KOPT-K1 (cell line): Measurements from ENCODE around the gene ELAVL3.

Source experiments
- H3K27ac ChIP-seq: fragments of 200-600 bp; sonication (generic); 2 replicates; pipeline ENCODE4 v1.5.1; 2016; ENCODE audit warnings: antibody characterized with exemption, mild to moderate bottlenecking, low read depth, low read length; ENCODE audit not compliant: poor library complexity, severe bottlenecking
- H3K36me3 ChIP-seq: fragments of 200-600 bp; sonication (generic); 2 replicates; pipeline ENCODE4 v1.5.1; 2017; ENCODE audit warnings: antibody characterized with exemption, mild to moderate bottlenecking, low read length, moderate library complexity; ENCODE audit not compliant: insufficient read depth
- H3K9me3 ChIP-seq: fragments of 200-600 bp; sonication (generic); 2 replicates; pipeline ENCODE4 v1.5.1; 2017; ENCODE audit warnings: antibody characterized with exemption, low read length, mild to moderate bottlenecking; ENCODE audit not compliant: insufficient read depth, poor library complexity, severe bottlenecking

ELAVL3 gene

DNA sequence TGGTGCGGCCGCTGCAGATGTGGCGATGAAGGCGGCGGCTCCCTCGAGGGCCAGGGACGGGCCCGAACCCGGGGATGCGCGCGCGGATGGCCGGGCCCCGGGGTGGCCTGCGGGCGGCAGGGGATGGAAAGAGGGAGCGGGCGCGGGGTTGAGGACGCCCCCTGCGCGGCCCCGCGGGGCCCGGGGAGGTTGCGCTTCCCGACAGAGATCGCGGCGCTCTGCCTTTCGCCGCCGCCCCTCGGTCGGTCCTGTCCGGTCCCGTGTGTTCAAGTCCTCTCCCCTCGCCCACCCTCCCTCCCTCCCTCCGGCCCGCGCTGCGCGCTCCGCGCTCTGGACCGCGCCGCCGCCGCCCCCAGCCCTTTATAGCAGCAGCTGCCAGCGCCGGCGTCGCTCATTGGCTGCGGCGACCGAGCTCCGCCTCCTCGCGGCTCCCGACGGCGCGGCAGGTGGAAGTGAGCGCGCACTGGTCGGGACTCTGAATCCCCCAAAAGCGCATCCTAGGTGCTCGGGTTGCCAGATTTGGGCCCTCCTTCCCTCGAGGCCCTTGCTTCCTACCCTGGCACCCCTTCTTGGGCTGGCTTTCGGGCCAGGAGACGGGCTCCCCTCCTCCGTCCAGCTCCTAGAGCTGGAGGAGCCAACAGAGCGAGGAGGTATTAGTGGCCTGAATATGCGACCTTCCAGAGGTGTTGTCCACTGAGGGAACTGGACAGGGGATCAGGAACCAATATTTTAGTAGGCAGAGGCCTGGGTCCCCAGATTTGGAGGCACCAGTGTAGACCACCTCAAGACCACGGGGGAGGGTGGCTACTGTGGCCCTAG is at the start of gene ELAVL3:
Gene ELAVL3, minus strand, starts transcription at position 332 of the 819 bp plus-strand sequence. CDS start 438 bp downstream, outside the sequence.
- H3K36me3 ChIP-seq: no peaks in the 10 kb centered on the region
- H3K9me3 ChIP-seq: no peaks in the 10 kb centered on the region
- no peak within 1 kb of the TSS for H3K27ac ChIP-seq

GRCh38 chr19:11530432-11530831 is 49.6 kb upstream of the ELAVL3 start:
- Histone ChIP-seq H3K9me3 (no peaks in the 10 kb centered on the region), H3K36me3 (no peaks in the 10 kb centered on the region), H3K27ac (no peak overlapping the region)

DNA sequence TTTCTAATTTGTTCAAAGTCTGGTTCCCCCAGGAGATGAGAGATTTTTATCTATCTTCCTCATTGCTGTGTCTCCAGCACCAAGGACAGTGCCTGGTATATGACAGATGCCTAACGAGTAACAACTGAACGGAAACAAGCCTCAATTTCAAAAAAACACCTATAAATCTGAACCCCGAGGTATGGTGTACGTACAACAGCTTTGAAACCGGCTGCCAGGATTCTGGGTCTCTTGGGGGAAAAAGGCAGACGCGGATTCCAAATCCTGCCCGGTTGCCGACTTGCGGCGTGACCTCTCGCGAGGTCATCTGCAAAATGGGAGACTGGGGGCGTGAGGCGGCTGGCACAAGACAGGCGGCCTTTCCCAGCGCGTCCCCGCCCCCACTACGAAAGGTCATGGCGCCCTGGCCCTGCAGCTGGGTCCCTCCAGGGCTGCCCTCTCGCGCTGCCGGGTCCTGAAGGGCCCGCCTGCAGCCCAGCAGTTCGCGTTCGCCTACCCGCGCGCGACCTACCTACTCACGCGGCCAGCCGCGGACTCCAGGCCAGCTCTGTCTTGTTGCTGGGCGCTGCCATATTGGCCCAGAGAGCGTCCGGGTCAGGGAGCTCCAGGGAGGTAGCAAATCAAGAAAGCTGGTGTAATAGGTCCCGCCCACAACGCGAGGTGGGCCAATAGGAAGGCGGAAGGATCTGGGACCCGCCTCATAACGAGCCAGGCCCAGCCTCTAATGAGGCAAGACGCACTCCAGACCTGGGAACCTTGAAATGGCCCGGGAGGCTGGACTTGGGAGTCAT is 47.9 kb upstream of the ELAVL3 start, which contains the start of gene ECSIT:
Gene ECSIT, minus strand, starts transcription at position 584 of the 791 bp plus-strand sequence. CDS start 9,964 bp downstream, outside the sequence.
- peak within 1 kb of the TSS; percentile 67 for H3K27ac ChIP-seq
- H3K9me3 ChIP-seq: no peaks in the 10 kb centered on the region
- H3K36me3 ChIP-seq: no peaks in the 10 kb centered on the region

DNA sequence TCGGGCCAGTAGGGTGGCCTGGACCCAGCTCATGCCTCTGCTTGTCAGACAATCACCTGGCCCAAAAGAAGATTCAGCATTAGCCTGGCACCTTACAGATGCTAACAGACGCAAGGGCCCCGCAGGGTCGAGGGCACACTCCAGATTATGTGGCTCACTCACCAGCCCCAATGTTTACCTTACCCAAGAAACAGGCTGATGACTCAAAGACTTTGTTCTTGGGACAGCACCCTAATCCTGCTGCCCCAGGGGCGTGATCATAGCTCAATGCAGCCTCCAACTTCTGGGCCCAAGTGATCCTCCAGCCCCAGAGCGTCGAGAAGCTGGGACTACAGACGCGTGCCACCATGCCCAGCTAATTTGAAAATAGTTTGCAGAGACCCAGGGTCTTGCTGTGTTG is 38.3 kb upstream of the ELAVL3 start:
- Histone ChIP-seq H3K27ac (no peak overlapping the region), H3K36me3 (peaks cover 6% of the 10 kb centered on the region; the same call in 1 of the 2 replicates), H3K9me3 (no peaks in the 10 kb centered on the region)

DNA sequence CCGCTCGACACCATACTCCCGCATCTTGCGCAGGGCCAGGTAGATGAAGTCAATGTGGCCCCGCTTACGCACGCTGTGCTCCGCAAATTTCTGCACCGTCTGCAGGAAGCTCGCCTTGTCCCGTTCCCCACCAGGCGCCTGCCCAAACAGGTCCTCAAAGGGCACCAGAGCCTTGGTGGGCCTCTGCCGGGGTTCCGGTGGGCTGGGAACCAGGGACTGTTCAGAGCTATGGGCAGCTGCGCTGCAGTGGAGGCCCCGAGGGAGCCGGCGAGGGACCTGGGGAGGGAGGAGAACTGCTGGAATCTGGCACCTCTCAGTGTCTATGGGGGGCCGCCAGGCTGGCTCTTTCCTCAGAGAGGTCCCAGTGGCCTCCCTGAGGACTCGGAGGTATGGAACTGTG is 33.1 kb upstream of the ELAVL3 start:
- H3K36me3 ChIP-seq: peaks cover 23% of the 10 kb centered on the region
- no peaks in the 10 kb centered on the region for H3K9me3 ChIP-seq
- no peak overlapping the region for H3K27ac ChIP-seq

DNA sequence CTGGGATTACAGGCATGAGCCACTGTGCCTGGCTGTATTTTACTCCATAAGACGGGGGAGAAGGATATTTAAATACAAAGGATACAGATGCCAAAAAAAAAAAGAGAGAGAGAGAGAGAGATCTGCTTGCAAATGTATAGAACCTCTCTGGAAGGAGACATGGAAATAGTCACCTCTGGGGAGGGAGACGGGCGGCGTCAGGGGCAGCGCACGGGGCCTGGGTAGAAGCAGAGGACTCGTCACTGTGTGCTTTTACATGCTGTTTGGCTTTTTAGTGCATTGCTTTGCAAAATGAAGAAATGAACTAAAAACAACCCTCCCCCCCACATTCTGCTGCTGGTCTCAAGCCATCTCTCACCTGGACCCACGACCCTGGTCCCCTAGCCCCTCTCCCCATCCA is 29.6 kb upstream of the ELAVL3 start:
- peaks cover 18% of the 10 kb centered on the region for H3K36me3 ChIP-seq
- H3K27ac ChIP-seq: no peak overlapping the region
- H3K9me3 ChIP-seq: no peaks in the 10 kb centered on the region

- peak overlapping the region; percentile 82 for H3K27ac ChIP-seq
- no peaks in the 10 kb centered on the region for H3K9me3 ChIP-seq
- peaks cover 11% of the 10 kb centered on the region for H3K36me3 ChIP-seq
Observed at GRCh38 chr19:11507370-11508078, 26.7 kb upstream of the ELAVL3 start.

DNA sequence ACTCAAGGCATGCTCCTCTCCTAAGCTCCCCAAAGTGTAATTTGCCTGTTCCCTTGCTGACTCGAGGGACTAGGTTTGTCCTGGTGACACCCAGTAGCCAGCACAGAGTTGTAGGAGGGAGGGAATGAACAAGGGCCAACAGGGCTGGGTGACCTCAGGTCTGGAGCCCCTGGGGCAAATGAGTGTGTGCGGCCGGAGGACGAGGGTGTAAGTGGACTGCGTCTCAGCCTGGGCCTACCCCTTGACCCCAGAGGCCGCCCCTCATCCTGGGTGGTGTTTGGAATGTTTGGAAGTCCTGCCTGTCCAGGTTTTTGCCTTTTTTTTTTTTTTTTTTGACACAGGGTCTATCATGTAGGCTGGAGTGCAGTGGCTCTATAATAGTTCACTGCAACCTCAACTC is 26.1 kb upstream of the ELAVL3 start:
- peak overlapping the region; percentile 82 for H3K27ac ChIP-seq

GRCh38 chr19:11506101-11506555 is 25.3 kb upstream of the ELAVL3 start:
- Histone ChIP-seq H3K36me3 (peaks cover 3% of the 10 kb centered on the region), H3K9me3 (no peaks in the 10 kb centered on the region), H3K27ac (peak overlapping the region; percentile 82)

More for the DNA sequence above, 26.1 kb upstream of the ELAVL3 start:
- H3K36me3 ChIP-seq: peaks cover 6% of the 10 kb centered on the region
- no peaks in the 10 kb centered on the region for H3K9me3 ChIP-seq

DNA sequence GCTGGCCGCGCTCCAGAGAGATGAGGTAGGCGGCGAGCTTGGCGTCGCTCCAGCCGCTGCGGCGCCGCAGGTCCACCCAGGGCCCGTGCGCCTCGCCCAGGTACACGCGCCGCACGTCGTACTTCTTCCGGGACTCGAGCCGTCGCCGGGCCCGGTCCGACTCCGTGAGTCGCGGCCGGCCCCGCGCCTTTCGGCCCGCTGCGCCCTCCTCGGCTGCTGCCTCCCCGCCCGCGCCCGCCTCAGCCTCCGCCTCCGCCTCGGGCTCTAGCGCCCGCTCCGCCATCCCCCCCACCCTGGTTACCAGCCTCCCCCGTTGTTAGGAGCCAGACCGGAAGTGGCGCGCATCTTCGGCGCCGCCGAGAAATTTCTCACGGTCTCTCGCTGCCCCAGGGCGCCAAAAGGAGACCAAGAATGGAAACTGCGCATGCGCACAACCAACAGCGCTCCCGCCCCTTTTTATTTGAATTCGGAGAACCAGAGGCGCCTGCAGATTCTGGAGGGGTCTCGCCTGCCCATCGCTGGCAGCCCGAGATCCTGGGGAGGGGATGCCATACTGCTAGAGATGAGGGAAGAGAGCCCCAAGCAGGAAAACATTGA is 24.8 kb upstream of the ELAVL3 start, which contains the start of gene ZNF653:
Gene ZNF653, minus strand, starts transcription at position 336 of the 597 bp plus-strand sequence. Its CDS starts 53 bp downstream, at position 283.
- Histone ChIP-seq H3K36me3 (no peaks in the 10 kb centered on the region), H3K27ac (peak within 1 kb of the TSS; percentile 82), H3K9me3 (no peaks in the 10 kb centered on the region)

- Histone ChIP-seq H3K27ac (peak overlapping the region; percentile 82), H3K36me3 (no peaks in the 10 kb centered on the region), H3K9me3 (no peaks in the 10 kb centered on the region)
Observed at GRCh38 chr19:11505032-11505503, 24.2 kb upstream of the ELAVL3 start.

GRCh38 chr19:11504502-11505031 is 23.7 kb upstream of the ELAVL3 start:
- H3K36me3 ChIP-seq: no peaks in the 10 kb centered on the region
- no peak overlapping the region for H3K27ac ChIP-seq
- no peaks in the 10 kb centered on the region for H3K9me3 ChIP-seq

DNA sequence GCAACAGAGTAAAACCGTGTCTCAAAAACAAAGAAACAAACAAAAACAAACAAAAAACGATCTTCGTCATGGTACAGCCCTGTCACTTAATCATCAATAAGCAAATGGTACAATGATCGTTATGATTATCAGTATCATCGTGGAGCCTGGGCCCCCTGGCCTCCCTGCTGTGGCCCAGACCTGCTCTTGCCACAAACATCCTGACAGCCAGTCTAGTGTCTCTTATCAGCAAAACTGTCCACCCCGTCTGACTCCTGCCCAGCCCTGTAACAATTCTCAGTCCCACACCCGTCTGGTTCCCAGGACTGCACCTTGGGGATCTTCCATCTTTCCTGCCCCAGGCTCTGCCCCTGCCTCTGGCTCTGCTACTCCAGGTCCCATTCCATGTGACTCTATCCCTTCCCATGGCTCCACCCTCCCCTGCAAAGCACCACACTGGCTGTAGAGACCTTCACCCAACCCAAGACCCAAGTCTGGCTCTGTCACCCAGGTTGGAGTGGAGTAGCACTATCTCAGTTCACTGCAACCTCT is 19.1 kb upstream of the ELAVL3 start:
- Histone ChIP-seq H3K36me3 (peaks cover 17% of the 10 kb centered on the region), H3K9me3 (no peaks in the 10 kb centered on the region), H3K27ac (no peak overlapping the region)

DNA sequence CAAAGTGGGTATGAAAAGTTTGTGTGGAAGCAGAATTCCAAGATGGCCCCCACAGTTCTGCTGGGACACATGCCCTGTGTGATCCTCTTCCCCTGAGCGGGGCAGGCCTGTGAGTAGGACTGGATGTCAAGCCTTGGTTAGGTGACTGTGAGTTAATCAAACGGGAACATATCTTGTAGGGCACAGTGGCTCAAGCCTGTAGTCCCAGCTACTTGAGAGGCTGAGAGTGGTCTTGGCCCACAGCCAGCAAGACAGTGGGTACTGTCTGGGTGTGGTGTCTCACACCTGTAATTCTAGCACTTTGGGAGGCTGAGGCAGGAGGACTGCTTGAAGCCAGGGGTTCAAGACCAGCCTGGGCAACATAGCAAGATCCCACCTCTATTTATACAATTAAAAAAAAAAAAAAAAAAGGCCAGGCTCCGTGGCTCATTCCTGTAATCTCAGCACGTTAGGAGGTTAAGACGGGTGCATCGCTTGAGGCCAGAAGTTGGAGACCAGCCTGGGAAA is 18.4 kb upstream of the ELAVL3 start:
- Histone ChIP-seq H3K9me3 (no peaks in the 10 kb centered on the region), H3K36me3 (peaks cover 21% of the 10 kb centered on the region), H3K27ac (no peak overlapping the region)
